Activated T-cell treated with anti-CD3 and anti-CD28 coated beads, Interleukin-2, amount 50 U/mL, for 24 hours (primary cell): Measurements from ENCODE around the gene PLEKHA6.

Experiments used
- DNase-seq: peaks from one replicate; pipeline ENCODE4 v3.0.0-alpha.2; 2020
- H3K27ac Mint-ChIP-seq: 2 replicates; pipeline ENCODE4 v1.8.0; 2020; ENCODE audit warnings: mild to moderate bottlenecking, mixed read lengths
- H3K27me3 Mint-ChIP-seq: 2 replicates; pipeline ENCODE4 v1.8.0; 2020; ENCODE audit warnings: mixed read lengths
- H3K36me3 Mint-ChIP-seq: 2 replicates; pipeline ENCODE4 v1.8.0; 2020; ENCODE audit warnings: low read depth, mixed read lengths
- H3K4me1 Mint-ChIP-seq: 2 replicates; pipeline ENCODE4 v1.8.0; 2020; ENCODE audit warnings: low read depth, mixed read lengths
- H3K4me3 Mint-ChIP-seq: 2 replicates; pipeline ENCODE4 v1.8.0; 2020; ENCODE audit warnings: mild to moderate bottlenecking, moderate library complexity, mixed read lengths
- H3K9me3 Mint-ChIP-seq: 2 replicates; pipeline ENCODE4 v1.8.0; 2020; ENCODE audit warnings: mixed read lengths

PLEKHA6 gene

GRCh38 chr1:204259782-204260181, 99.9 kb downstream of the PLEKHA6 start:
- no peaks in the 10 kb centered on the region for H3K27me3 Mint-ChIP-seq
- H3K9me3 Mint-ChIP-seq = no peaks in the 10 kb centered on the region
- H3K4me1 Mint-ChIP-seq = no peaks in the 10 kb centered on the region
- no peak for DNase-seq
- peak overlapping the region; percentile 26 for H3K27ac Mint-ChIP-seq
- no peaks in the 10 kb centered on the region for H3K36me3 Mint-ChIP-seq
- H3K4me3 Mint-ChIP-seq = no peak overlapping the region

DNA sequence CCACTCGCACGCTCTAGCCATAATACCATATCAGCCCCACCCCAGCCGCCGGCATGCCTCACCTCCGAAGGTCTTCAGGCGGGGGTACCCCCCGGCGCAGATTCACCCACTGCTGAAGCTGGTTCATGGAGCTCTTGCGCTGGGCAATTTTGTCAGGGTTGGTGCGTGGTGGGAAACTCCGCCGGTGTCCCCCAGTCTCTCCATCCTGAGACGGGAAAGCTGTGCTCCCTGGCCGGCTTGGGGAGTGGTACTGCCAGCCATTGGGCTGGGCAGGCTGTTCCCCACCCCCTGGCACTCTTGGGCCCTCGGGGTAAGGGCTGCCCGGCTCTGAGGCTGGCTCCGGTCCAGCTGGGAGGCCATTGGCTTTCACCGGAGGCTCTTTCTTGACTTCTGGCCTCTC, 100.5 kb downstream of the PLEKHA6 start:
- no peaks in the 10 kb centered on the region for H3K9me3 Mint-ChIP-seq
- H3K4me3 Mint-ChIP-seq = no peak overlapping the region
- H3K27ac Mint-ChIP-seq = no peak overlapping the region
- DNase-seq = no peak
- H3K36me3 Mint-ChIP-seq = no peaks in the 10 kb centered on the region
- H3K27me3 Mint-ChIP-seq = no peaks in the 10 kb centered on the region
- H3K4me1 Mint-ChIP-seq = no peaks in the 10 kb centered on the region

DNA sequence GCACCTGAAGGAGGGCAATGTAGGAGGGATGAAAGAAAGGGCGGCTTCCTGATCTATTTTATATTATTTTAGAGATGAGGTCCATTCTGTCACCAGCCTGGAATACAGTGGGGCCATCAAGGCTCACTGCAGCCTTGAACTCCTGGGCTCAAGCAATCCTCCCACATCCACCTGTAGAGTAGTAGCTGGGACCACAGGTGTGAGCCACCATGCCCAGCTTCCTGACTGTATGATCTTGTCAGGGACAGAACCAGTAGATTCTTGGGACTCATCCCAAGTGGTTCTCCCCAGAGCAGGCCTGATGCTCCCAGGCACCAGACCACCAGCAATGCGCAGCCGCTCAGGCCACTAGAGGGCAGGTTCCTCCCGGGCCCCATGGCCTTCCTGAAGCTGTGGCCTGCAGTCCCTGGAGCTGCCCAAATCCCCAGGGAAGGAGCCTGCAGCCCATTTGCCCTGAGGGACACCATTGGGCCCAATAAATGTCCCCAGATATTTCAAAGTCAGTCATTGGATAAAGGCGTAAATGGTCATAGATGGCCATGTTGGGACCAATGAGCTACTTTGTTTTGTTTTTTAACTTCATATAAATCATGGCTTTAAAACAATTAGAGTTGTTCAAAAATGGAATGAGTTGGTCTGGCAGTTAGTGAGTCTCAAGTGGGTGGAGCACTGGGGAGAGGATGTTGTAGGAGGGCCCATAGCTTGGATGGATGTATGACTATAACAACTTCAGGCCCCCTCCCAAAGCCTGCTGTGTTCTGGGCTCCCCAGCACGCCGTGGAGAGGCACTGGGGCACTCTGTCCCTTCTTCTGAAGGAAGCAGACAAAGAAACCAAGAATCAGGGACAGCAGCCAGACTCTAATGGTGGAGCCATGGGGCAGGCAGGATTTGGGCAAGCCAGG, 101.3 kb downstream of the PLEKHA6 start:
- no peaks in the 10 kb centered on the region for H3K36me3 Mint-ChIP-seq
- DNase-seq = peak; percentile 50
- no peaks in the 10 kb centered on the region for H3K4me1 Mint-ChIP-seq
- no peak overlapping the region for H3K27ac Mint-ChIP-seq
- H3K4me3 Mint-ChIP-seq = no peak overlapping the region
- H3K27me3 Mint-ChIP-seq = no peaks in the 10 kb centered on the region
- H3K9me3 Mint-ChIP-seq = no peaks in the 10 kb centered on the region

- H3K4me1 Mint-ChIP-seq = no peaks in the 10 kb centered on the region
- no peak for DNase-seq
- no peak overlapping the region for H3K27ac Mint-ChIP-seq
- H3K27me3 Mint-ChIP-seq = no peaks in the 10 kb centered on the region
- no peaks in the 10 kb centered on the region for H3K9me3 Mint-ChIP-seq
- no peaks in the 10 kb centered on the region for H3K36me3 Mint-ChIP-seq
- no peak overlapping the region for H3K4me3 Mint-ChIP-seq
These were observed 102.3 kb downstream of the PLEKHA6 start for GRCh38 chr1:204257446-204257845.

DNA sequence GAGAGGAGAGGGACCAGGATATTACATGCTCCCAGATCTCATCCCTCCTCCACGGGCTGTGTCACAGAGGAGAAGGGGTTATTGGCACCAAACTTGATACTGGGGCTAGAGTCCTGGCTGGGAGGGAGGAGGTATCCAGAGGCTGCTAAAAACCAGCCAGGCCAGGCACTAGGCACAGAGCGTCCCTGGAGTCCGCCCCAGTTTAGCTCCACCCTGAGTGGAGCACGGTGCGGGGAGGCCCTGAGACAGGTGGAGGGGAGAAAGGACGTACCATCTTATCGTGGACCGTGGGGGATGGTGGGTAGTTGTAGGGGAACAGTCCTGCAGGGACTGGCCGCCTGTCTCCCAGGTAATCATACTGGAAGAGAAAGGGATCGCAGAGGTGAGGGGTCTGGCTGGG, 103.2 kb downstream of the PLEKHA6 start:
- no peak overlapping the region for H3K4me3 Mint-ChIP-seq
- no peak overlapping the region for H3K27ac Mint-ChIP-seq
- no peaks in the 10 kb centered on the region for H3K9me3 Mint-ChIP-seq
- H3K4me1 Mint-ChIP-seq = no peaks in the 10 kb centered on the region
- DNase-seq = no peak
- H3K27me3 Mint-ChIP-seq = no peaks in the 10 kb centered on the region
- no peaks in the 10 kb centered on the region for H3K36me3 Mint-ChIP-seq

DNA sequence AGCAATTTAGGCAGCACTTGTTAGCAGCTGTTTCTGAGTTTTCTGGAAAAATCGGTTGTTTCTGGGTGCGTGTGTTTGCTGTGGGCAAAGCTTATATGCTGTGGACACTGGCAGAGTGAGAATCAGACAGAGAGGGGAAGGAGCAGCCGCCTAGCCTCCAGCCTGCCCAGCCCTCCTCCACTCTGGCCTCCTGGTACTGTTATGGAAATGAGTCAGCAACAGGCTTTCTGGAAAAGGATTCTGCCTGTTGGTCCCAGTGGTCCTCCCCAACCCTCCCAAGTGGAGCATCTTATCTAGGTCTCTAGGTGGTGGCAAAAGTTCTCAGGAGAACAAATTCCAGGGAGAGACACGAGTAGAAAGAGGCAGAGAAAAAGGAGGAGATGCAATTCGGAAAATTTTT, 103.8 kb downstream of the PLEKHA6 start:
- H3K36me3 Mint-ChIP-seq = no peaks in the 10 kb centered on the region
- H3K9me3 Mint-ChIP-seq = no peaks in the 10 kb centered on the region
- no peaks in the 10 kb centered on the region for H3K27me3 Mint-ChIP-seq
- no peak overlapping the region for H3K27ac Mint-ChIP-seq
- DNase-seq = no peak
- no peaks in the 10 kb centered on the region for H3K4me1 Mint-ChIP-seq
- H3K4me3 Mint-ChIP-seq = no peak overlapping the region

DNA sequence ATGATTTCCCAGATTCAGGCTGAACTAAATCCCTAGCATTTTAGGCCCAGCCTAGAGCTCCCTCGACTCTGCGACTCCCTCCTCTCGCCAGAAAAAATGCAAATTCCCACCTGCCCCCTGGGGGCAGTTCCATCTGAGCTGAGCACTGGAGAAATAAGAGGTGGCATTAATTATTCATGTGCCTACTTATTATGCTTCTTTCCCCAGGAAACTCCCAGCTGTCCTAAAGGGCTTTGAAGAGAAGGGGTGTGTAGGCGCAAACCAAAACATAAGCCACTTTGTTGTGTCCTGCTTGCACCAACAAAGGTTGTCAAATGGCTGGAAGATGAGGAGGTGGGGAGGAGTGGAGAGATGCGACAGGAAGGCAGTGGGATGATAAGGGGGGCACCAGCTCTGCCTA, 104.5 kb downstream of the PLEKHA6 start:
- no peaks in the 10 kb centered on the region for H3K9me3 Mint-ChIP-seq
- H3K4me1 Mint-ChIP-seq = no peaks in the 10 kb centered on the region
- H3K4me3 Mint-ChIP-seq = no peak overlapping the region
- H3K27me3 Mint-ChIP-seq = no peaks in the 10 kb centered on the region
- no peak overlapping the region for H3K27ac Mint-ChIP-seq
- H3K36me3 Mint-ChIP-seq = no peaks in the 10 kb centered on the region
- no peak for DNase-seq

- no peak for DNase-seq
- no peaks in the 10 kb centered on the region for H3K9me3 Mint-ChIP-seq
- no peak overlapping the region for H3K27ac Mint-ChIP-seq
- no peak overlapping the region for H3K4me3 Mint-ChIP-seq
- H3K36me3 Mint-ChIP-seq = no peaks in the 10 kb centered on the region
- H3K4me1 Mint-ChIP-seq = no peaks in the 10 kb centered on the region
- H3K27me3 Mint-ChIP-seq = no peaks in the 10 kb centered on the region
These were observed 105.6 kb downstream of the PLEKHA6 start for GRCh38 chr1:204254031-204254661.

DNA sequence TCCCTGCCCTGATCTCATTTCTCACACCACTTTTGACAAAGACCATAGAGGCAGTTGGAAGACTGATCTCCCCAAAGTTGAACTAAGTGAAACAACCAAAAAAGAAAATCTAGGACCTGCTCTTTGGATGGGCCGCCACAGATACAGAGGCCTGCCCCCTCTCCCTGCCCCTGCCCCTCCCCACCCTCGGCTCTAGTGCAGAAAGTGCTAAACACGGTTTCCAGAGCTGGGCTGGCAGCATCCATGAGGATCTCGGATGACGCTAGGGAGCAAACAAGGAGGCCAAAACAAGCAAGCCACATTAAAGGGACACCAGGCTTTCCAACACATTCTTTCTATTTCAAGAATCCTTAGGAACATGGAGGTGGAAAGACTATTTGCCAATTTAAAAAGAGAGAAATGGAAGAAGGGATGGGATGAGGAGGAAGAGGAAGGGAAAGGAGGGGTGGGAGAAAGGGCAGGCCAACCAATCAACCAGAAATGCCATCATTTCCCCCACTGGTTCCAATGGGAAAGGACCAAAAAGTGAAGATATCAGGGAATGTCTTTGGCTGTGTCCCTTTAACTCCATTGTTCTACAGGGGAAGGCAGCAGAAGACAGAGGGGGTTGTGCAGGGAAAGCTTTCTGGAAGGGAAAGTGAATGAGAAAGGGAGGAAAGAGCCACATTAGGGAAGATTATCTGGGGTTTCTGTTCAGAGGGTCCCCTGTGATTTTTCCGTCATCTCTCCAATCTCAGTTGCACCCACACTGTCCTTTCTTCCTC, 107.6 kb downstream of the PLEKHA6 start:
- no peaks in the 10 kb centered on the region for H3K9me3 Mint-ChIP-seq
- H3K27me3 Mint-ChIP-seq = no peaks in the 10 kb centered on the region
- H3K36me3 Mint-ChIP-seq = no peaks in the 10 kb centered on the region
- no peak for DNase-seq
- H3K4me1 Mint-ChIP-seq = no peaks in the 10 kb centered on the region
- H3K4me3 Mint-ChIP-seq = no peak overlapping the region
- no peak overlapping the region for H3K27ac Mint-ChIP-seq

DNA sequence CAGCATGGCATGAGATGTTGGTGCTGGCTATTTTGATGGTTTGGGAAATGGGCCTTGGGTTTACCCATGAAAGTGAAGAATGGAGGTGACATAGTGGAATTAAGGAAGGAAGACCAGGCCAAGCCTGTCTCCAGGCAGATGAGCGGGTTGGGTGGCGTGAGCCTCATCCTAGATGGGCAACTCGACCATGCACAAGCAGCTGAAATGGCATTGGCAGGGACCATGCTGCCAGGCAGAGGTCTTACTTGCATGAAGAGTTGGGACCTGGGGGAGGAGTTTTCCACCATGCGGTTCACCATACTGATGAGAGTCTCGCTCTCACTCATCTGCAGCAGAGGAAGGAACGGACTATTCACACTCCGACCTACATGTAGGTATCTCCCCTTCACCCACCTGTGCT, 108.4 kb downstream of the PLEKHA6 start:
- peaks cover 4% of the 10 kb centered on the region for H3K27me3 Mint-ChIP-seq

GRCh38 chr1:204250428-204251030, 109.2 kb downstream of the PLEKHA6 start:
- Mint-ChIP-seq H3K27me3 (peaks cover 4% of the 10 kb centered on the region), H3K9me3 (no peaks in the 10 kb centered on the region), H3K27ac (no peak overlapping the region), H3K4me3 (no peak overlapping the region), H3K4me1 (no peaks in the 10 kb centered on the region), H3K36me3 (no peaks in the 10 kb centered on the region)
- no peak for DNase-seq

More for the DNA sequence above, 108.4 kb downstream of the PLEKHA6 start:
- H3K4me3 Mint-ChIP-seq = no peak overlapping the region
- no peak for DNase-seq
- no peak overlapping the region for H3K27ac Mint-ChIP-seq
- no peaks in the 10 kb centered on the region for H3K4me1 Mint-ChIP-seq
- H3K36me3 Mint-ChIP-seq = no peaks in the 10 kb centered on the region
- no peaks in the 10 kb centered on the region for H3K9me3 Mint-ChIP-seq

DNA sequence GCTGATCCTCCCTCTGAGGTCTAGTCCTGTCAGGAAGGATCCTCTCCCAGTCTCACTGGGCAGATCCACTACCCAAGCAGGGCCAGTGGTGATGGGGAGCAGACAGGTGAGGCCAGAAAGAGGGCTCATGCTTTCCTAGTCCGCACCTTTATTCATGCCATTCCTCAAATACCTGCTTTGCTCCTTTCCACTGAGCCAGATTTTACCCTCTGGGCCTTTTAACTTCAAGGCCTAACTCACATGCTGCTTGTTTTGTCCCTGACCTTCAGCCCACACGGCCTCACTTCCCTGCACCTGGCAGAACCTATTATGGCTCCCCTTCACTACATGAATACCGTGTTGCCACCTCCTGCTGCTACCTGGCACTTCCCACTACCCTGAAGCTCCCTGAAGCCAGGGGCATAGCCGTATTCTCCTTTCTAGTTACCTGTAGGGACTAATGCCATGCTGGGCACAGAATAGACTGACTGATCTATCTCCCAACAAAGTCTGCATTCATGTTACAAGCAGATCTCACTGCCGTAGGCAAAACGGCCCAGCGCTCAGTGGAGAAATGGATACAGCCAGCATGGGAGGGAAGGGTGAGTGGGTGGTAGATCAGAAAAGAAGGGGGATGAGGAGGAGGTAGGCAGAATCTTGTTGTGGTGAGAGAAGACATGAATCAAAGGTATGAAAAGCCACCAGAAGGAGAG, 109.8 kb downstream of the PLEKHA6 start:
- no peak for DNase-seq
- Mint-ChIP-seq H3K4me1 (no peaks in the 10 kb centered on the region), H3K36me3 (no peaks in the 10 kb centered on the region), H3K27ac (no peak overlapping the region), H3K9me3 (no peaks in the 10 kb centered on the region), H3K27me3 (peaks cover 4% of the 10 kb centered on the region), H3K4me3 (no peak overlapping the region)

GRCh38 chr1:204248954-204249353, 110.8 kb downstream of the PLEKHA6 start:
- Mint-ChIP-seq H3K27me3 (peaks cover 4% of the 10 kb centered on the region), H3K4me1 (no peaks in the 10 kb centered on the region), H3K36me3 (no peaks in the 10 kb centered on the region), H3K4me3 (no peak overlapping the region), H3K27ac (no peak overlapping the region), H3K9me3 (no peaks in the 10 kb centered on the region)
- DNase-seq = no peak

DNA sequence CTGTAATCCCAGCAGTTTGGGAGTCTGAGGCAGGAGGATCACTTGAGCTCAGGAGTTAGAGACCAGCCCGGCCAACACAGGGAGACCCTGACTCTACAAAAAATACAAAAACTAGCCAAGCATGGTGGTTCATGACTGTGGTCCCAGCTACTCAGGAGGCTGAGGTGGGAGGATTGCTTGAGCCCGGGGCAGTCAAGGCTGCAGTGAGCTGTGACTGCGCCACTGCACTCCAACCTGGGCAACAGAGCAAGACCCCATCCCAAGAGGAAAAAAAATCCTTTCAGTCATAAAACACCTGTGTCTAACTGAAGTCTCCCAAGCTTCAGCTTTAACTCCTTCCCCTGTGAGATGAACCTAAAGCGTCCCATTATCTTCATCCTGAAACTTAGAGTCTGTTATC, 112.9 kb downstream of the PLEKHA6 start:
- Mint-ChIP-seq H3K9me3 (no peaks in the 10 kb centered on the region), H3K36me3 (no peaks in the 10 kb centered on the region), H3K27me3 (peaks cover 4% of the 10 kb centered on the region), H3K27ac (no peak overlapping the region), H3K4me3 (no peak overlapping the region), H3K4me1 (no peaks in the 10 kb centered on the region)
- DNase-seq = no peak
